Psoas muscle (tissue), 8 donors: ENCODE results near the gene OASL. TPM values are rescaled to one million over a fixed set of nuclear protein-coding genes. Genes with fewer than 3 reads are reported as not detected.

Experiments
- ATAC-seq, 4 donors: fragments of 200-7000 bp; cut with Tn5 transposase; one replicate each; pipeline ENCODE4 v1.9.1; 2020; ENCODE audit warnings: moderate library complexity in 3 of 4, mild to moderate bottlenecking in 2 of 4
- DNase-seq, 2 donors: peaks; one replicate each; pipeline ENCODE4 v3.0.0-alpha.2; 2020
- H3K27ac ChIP-seq: fragments of 200-600 bp; one replicate; pipeline ENCODE4 v1.8.0; 2022
- H3K27me3 ChIP-seq, 3 donors: fragments of 200-600 bp in 1 of 3; one replicate each; pipeline versions ENCODE4 v1.6.1 to v1.8.0; 2013 to 2022; ENCODE audit warnings: low read length in 2 of 3, mild to moderate bottlenecking in 2 of 3, moderate library complexity in 1 of 3; ENCODE audit not compliant: insufficient read depth in 3 of 3
- H3K36me3 ChIP-seq, 2 donors: fragments of 200-600 bp in 1 of 2; one replicate each; pipeline versions ENCODE4 v1.6.1 to v1.8.0; 2013 to 2022; ENCODE audit warnings: low read depth in 1 of 2, mild to moderate bottlenecking in 1 of 2, moderate library complexity in 1 of 2; ENCODE audit not compliant: insufficient read depth in 1 of 2
- H3K4me1 ChIP-seq: fragments of 200-600 bp; one replicate; pipeline ENCODE4 v1.8.0; 2022
- H3K4me3 ChIP-seq: fragments of 200-600 bp; one replicate; pipeline ENCODE4 v1.8.0; 2022; ENCODE audit warnings: mild to moderate bottlenecking
- H3K9me3 ChIP-seq: fragments of 200-600 bp; one replicate; pipeline ENCODE4 v1.8.0; 2022
- CTCF ChIP-seq: fragments of 200-600 bp; IDR thresholded peaks from one replicate; pipeline ENCODE4 v1.8.0; 2022; ENCODE audit warnings: antibody characterized with exemption
- WGBS, 3 donors: extraction: QIAGEN DNeasy Blood & Tissue Kit; methylation state at CpG; one replicate each; pipeline versions ENCODE4 v1.1.6 to v1.1.7; 2013; 5-methylcytosine and 5-hydroxymethylcytosine counted together
- intact Hi-C, 2 donors: fragments of 100-400 bp; cut with DNase I; formaldehyde crosslinking; loops; one replicate each; pipeline versions ENCODE4 v1.11.0 to v1.14.2; 2022
- polyA plus RNA-seq, 3 donors: library from polyadenylated mRNA; stranded (reverse); fragments of 200-250 nt; gene quantifications; one replicate each; pipeline ENCODE4 v1.2.3, GENCODE V29; 2013
- total RNA-seq, 4 donors: library from RNA; stranded (reverse); fragmentation: NEBNext Ultra II Directional in 2 of 4; extraction: Animal tissue kit (Norgen Biotek cat#: 25700) in 2 of 4; gene quantifications; one replicate each; pipeline versions ENCODE4 v1.2.1 to v1.2.4, GENCODE V29; 2021 to 2023
- donor health status: healthy with polysubstance abuse.
- donor health status: DM: no; HTN: no; CAD: no; lungs with moderate emphysema.
- donor health status: Bipolar disorder and iron deficiency.
- donor health status: healthy.
- donor health status: DM: yes; HTN: yes; CAD: no.
- donor health status: DM: no; HTN: no; CAD: no.
- donor health status: DM: no; HTN: no; CAD: no.
- donor health status: DM: yes; HTN: yes; CAD: no.

The OASL gene
- total and polyA plus RNA-seq, 7 donors: 0.15 to 0.30 (median 0.28) TPM; not detected in 1

GRCh38 chr12:120988658-120989057 lies 50.4 kb downstream of the OASL start:
- no peak for ATAC-seq

GRCh38 chr12:120988234-120988633 lies 50.8 kb downstream of the OASL start:
- 82 to 88% (median 85%) methylated on average over 4 of the region's 4 CpGs for WGBS, 3 donors
- no peaks in the 10 kb centered on the region for H3K4me1 ChIP-seq

More at GRCh38 chr12:120988658-120989057, 50.4 kb downstream of the OASL start:
- 85 to 89% (median 89%) methylated on average over 17 of the region's 17 CpGs for WGBS, 3 donors
- no peaks in the 10 kb centered on the region for H3K9me3 ChIP-seq
- no peaks in the 10 kb centered on the region for H3K36me3 ChIP-seq
- no peak for TF ChIP-seq CTCF
- no peaks in the 10 kb centered on the region for H3K27me3 ChIP-seq
- DNase-seq: no peak
- H3K27ac ChIP-seq: no peak overlapping the region
- intact Hi-C loops: no loop called here
- no peaks in the 10 kb centered on the region for H3K4me1 ChIP-seq
- no peak overlapping the region for H3K4me3 ChIP-seq

GRCh38 chr12:120984351-120984898 lies 54.6 kb downstream of the OASL start:
- DNase-seq (no peak), ATAC-seq (no peak)
- intact Hi-C loops: no loop called here
- no peaks in the 10 kb centered on the region for H3K36me3 ChIP-seq
- H3K27me3 ChIP-seq: peaks cover 0 to 3% (median 0%) of the 10 kb centered on the region in 3 donors
- 59 to 81% (median 73%) methylated on average over 3 of the region's 3 CpGs for WGBS, 3 donors
- H3K9me3 ChIP-seq: no peaks in the 10 kb centered on the region
- TF ChIP-seq CTCF: no peak
- no peak overlapping the region for H3K27ac ChIP-seq
- no peak overlapping the region for H3K4me3 ChIP-seq
- H3K4me1 ChIP-seq: no peaks in the 10 kb centered on the region

More at GRCh38 chr12:120988234-120988633, 50.8 kb downstream of the OASL start:
- TF ChIP-seq CTCF: no peak
- no peak for DNase-seq
- Histone ChIP-seq H3K4me3 (no peak overlapping the region), H3K36me3 (no peaks in the 10 kb centered on the region), H3K27ac (no peak overlapping the region), H3K27me3 (no peaks in the 10 kb centered on the region), H3K9me3 (no peaks in the 10 kb centered on the region)
- intact Hi-C loops: no loop called here
- no peak for ATAC-seq

- ATAC-seq: no peak
- TF ChIP-seq CTCF: no peak
- 63 to 73% (median 65%) methylated on average over 4 of the region's 4 CpGs for WGBS, 3 donors
- peaks cover 0 to 3% (median 0%) of the 10 kb centered on the region in 3 donors for H3K27me3 ChIP-seq
- intact Hi-C loops: no loop called here
- no peaks in the 10 kb centered on the region for H3K4me1 ChIP-seq
- DNase-seq: no peak
- H3K9me3 ChIP-seq: no peaks in the 10 kb centered on the region
- H3K4me3 ChIP-seq: no peak overlapping the region
- no peaks in the 10 kb centered on the region for H3K36me3 ChIP-seq
- no peak overlapping the region for H3K27ac ChIP-seq
These were observed 55.3 kb downstream of the OASL start for GRCh38 chr12:120983759-120984158.

- DNase-seq (no peak), ATAC-seq (no peak)
- no peaks in the 10 kb centered on the region for H3K9me3 ChIP-seq
- no peaks in the 10 kb centered on the region for H3K36me3 ChIP-seq
- no peak overlapping the region for H3K4me3 ChIP-seq
- 78 to 81% (median 81%) methylated on average over 7 of the region's 7 CpGs for WGBS, 3 donors
- TF ChIP-seq CTCF: no peak
- H3K27ac ChIP-seq: no peak overlapping the region
- H3K27me3 ChIP-seq: peaks cover 0 to 3% (median 0%) of the 10 kb centered on the region in 3 donors
- intact Hi-C loops: no loop called here
- no peaks in the 10 kb centered on the region for H3K4me1 ChIP-seq
These were observed 56.4 kb downstream of the OASL start for GRCh38 chr12:120982659-120983058.
